Measurements from ENCODE around the gene TOE1.
A peak's percentile ranks its signal among the peaks of the same experiment; 100 is the strongest.
"Not testable (repeated sequence)": the region's sequence is repeated elsewhere in the genome, so short reads cannot be mapped to it uniquely, and the experiment has no call there.

The TOE1 gene

GRCh38 chr1:45339789-45340558, at the start of gene TOE1, which contains the start of gene MUTYH:
Gene TOE1, plus strand, starts transcription at chr1:45340170. Its CDS starts 83 bp downstream, at chr1:45340253.
Gene MUTYH, minus strand, starts transcription at chr1:45340440. Its CDS starts 5,935 bp downstream, at chr1:45334505.
- peak; percentile 96 for DNase-seq

- DNase-seq, result not testable (repeated sequence)
Measured at GRCh38 chr1:45291002-45291401, 49.0 kb upstream of the TOE1 start.

GRCh38 chr1:45291716-45292115, 48.3 kb upstream of the TOE1 start:
- no peak for DNase-seq

GRCh38 chr1:45297666-45298356, 42.2 kb upstream of the TOE1 start:
- no peak for DNase-seq

GRCh38 chr1:45299296-45299695, 40.7 kb upstream of the TOE1 start:
- DNase-seq, result no peak

- no peak for DNase-seq
Measured at GRCh38 chr1:45299981-45300668, 39.8 kb upstream of the TOE1 start.

GRCh38 chr1:45300669-45300997, 39.3 kb upstream of the TOE1 start:
- DNase-seq, result no peak

GRCh38 chr1:45302505-45303150, 37.3 kb upstream of the TOE1 start:
- no peak for DNase-seq

- DNase-seq, result peak; percentile 97
Measured at GRCh38 chr1:45303520-45304310, 36.3 kb upstream of the TOE1 start.

- DNase-seq, result no peak
Measured at GRCh38 chr1:45304311-45305081, 35.5 kb upstream of the TOE1 start.

GRCh38 chr1:45305231-45305630, 34.7 kb upstream of the TOE1 start:
- DNase-seq, result no peak

GRCh38 chr1:45306319-45306718, 33.7 kb upstream of the TOE1 start:
- DNase-seq, result peak; percentile 47

- no peak for DNase-seq
Measured at GRCh38 chr1:45306905-45307304, 33.1 kb upstream of the TOE1 start.

GRCh38 chr1:45314266-45314665, 25.7 kb upstream of the TOE1 start:
- DNase-seq, result no peak

GRCh38 chr1:45317166-45317565, 22.8 kb upstream of the TOE1 start:
- DNase-seq, result no peak

GRCh38 chr1:45319761-45320160, 20.2 kb upstream of the TOE1 start:
- DNase-seq, result no peak

GRCh38 chr1:45321444-45321843, 18.5 kb upstream of the TOE1 start:
- DNase-seq, result no peak

GRCh38 chr1:45322486-45323040, 17.4 kb upstream of the TOE1 start:
- DNase-seq, result no peak

- DNase-seq, result no peak
Measured at GRCh38 chr1:45325851-45326506, 14.0 kb upstream of the TOE1 start.
